ENCODE data around the gene RNF152.

GRCh38 chr18:61844726-61845125 lies 48.1 kb downstream of the RNF152 start:
- TF ChIP-seq CTCF (IDR thresholded peaks at IDR 0.05 in 4 of 5, conservative IDR thresholded peaks at IDR 0.05 in 1 of 5) (no peak), POLR2A (IDR thresholded peaks at IDR 0.05) (no peak)

Measured in gastrocnemius medialis (tissue), 4 donors.